ENCODE data around the gene TMPRSS6. TPM values are rescaled to one million over a fixed set of nuclear protein-coding genes. Genes with fewer than 3 reads are reported as not detected.
A peak's percentile ranks its signal among the peaks of the same experiment; 100 is the strongest.

Gene TMPRSS6
- total and polyA plus RNA-seq, 8 donors, result 0.45 to 1.5 (median 0.64) TPM; not detected in 1

DNA sequence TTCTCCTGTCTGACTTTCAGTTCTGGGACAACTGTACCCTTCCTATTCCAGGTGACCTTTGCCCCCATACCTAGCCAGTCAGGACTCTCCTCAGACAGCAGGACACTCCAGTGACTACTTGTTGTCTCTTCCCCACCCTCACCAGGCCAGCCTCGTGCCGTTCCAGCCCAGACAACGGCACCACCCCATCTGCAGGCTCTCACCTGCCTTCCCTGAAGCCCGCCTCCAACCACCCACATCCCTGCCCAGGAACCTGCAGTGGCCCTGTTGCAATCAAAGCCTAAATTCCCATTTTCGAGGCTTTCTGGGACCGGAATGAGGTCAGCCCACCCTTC, 36.5 kb upstream of the TMPRSS6 start:
- no peak overlapping the region for H3K27ac ChIP-seq
- peak in 1 of 4 donors; percentile 71 for DNase-seq
- H3K4me1 ChIP-seq, result peaks cover 0 to 5% of the 10 kb centered on the region in 2 donors
- no peak for ATAC-seq
- H3K4me3 ChIP-seq, result no peak overlapping the region
- TF ChIP-seq, protein P1, sequence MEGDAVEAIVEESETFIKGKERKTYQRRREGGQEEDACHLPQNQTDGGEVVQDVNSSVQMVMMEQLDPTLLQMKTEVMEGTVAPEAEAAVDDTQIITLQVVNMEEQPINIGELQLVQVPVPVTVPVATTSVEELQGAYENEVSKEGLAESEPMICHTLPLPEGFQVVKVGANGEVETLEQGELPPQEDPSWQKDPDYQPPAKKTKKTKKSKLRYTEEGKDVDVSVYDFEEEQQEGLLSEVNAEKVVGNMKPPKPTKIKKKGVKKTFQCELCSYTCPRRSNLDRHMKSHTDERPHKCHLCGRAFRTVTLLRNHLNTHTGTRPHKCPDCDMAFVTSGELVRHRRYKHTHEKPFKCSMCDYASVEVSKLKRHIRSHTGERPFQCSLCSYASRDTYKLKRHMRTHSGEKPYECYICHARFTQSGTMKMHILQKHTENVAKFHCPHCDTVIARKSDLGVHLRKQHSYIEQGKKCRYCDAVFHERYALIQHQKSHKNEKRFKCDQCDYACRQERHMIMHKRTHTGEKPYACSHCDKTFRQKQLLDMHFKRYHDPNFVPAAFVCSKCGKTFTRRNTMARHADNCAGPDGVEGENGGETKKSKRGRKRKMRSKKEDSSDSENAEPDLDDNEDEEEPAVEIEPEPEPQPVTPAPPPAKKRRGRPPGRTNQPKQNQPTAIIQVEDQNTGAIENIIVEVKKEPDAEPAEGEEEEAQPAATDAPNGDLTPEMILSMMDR (IDR thresholded peaks at IDR 0.05), result no peak
- peaks cover 0 to 8% of the 10 kb centered on the region in 2 donors for H3K27me3 ChIP-seq
- H3K9me3 ChIP-seq, result peaks cover 0 to 2% of the 10 kb centered on the region in 2 donors
- no peaks in the 10 kb centered on the region for H3K36me3 ChIP-seq
- intact Hi-C loops (cut with DNase I), result no loop called here

DNA sequence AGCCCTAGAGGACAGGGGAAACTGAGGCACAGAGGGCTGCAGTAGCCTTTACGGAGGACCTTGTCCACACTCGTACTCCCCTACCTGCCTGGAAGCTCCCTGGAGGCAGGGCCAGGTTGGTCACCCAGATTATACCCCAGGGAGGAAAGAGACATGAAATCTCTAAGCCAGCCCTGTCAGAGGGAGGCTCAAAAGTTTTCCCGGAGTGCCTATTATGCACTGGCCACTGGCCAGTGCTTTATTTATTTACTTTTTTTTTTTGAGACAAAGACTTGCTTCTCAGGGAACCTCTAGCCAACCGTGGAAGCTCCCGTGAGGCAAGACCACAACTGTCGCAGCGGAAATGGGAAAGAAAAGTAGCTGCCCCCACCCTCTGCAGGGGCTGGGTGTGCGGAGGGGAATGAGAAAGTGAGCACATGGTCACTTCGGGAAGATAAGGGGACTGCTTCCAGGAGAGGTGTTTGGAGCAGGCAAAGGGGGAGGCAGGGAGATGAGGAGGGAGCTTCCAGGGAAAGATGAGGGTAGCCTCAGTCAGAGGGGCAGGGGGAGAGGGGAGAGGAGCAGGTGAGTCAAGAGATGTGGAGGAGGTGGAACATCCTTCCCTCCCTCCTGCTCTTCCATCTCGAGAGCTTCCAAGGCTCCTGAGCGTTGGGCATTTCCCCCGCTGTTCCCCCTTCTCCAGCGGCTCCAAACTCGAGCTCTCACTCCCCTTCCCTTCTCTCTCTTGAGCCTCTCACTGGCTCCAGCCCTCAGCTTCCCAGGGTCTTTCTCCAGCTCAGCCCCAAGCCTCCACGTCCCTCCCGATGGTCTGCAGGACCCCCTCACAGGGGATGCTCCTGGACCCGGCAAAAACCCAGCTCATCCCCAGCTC, 35.9 kb upstream of the TMPRSS6 start:
- DNase-seq (peak in 1 of 4 donors; percentile 17), ATAC-seq (no peak)
- H3K4me1 ChIP-seq, result peaks cover 0 to 5% of the 10 kb centered on the region in 2 donors
- peaks cover 0 to 8% of the 10 kb centered on the region in 2 donors for H3K27me3 ChIP-seq
- H3K9me3 ChIP-seq, result no peaks in the 10 kb centered on the region
- TF ChIP-seq, protein P1 (IDR thresholded peaks at IDR 0.05), result no peak
- H3K27ac ChIP-seq, result no peak overlapping the region
- H3K36me3 ChIP-seq, result no peaks in the 10 kb centered on the region
- intact Hi-C loops (cut with DNase I), result no loop called here
- no peak overlapping the region for H3K4me3 ChIP-seq

DNA sequence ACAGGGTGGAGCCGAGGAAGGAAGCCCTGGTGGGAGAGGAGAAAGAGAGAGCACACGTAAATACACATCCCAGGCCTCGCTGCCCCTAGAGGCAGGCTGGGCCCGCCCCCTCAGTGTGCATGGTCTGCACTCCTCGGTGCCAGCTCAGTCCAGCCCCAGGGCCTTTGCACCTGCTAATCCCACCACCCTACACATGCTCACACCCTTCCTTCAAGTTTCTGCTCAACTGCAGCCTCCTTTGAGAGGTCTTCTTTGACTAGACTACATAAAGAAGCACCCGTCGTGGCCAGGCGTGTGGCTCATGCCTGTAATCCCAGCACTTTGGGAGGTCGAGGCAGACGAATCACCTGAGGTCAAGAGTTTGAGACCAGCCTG, 34.7 kb upstream of the TMPRSS6 start:
- Histone ChIP-seq H3K36me3 (no peaks in the 10 kb centered on the region), H3K9me3 (no peaks in the 10 kb centered on the region), H3K27me3 (peaks cover 0 to 8% of the 10 kb centered on the region in 2 donors), H3K27ac (no peak overlapping the region), H3K4me3 (no peak overlapping the region), H3K4me1 (peaks cover 0 to 5% of the 10 kb centered on the region in 2 donors)
- TF ChIP-seq, protein P1 (IDR thresholded peaks at IDR 0.05), result no peak
- intact Hi-C loops (cut with DNase I), result no loop called here
- ATAC-seq (no peak), DNase-seq (peak in 1 of 4 donors; percentile 49)

DNA sequence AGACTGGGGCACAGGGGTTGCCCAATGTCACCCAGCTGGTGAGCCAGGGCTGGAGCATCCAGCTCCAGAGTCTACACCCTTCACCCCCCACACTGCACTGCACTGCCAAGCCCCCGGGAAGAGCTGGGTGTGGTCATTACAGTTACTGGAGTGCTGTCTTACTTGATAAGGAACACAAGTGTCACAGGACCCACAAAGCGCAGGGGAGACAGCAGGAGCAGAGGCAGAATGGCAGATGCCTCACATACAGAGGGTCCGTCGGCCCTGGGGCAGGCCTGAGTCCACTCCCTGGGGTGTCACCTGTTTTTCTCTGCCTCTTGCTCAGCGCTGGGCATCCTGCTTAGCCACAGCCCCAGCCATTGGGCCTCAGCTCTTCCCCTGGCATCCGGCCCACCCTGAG, 32.5 kb upstream of the TMPRSS6 start:
- Histone ChIP-seq H3K9me3 (no peaks in the 10 kb centered on the region), H3K27ac (no peak overlapping the region), H3K4me1 (peaks cover 0 to 5% of the 10 kb centered on the region in 2 donors), H3K36me3 (no peaks in the 10 kb centered on the region), H3K4me3 (no peak overlapping the region), H3K27me3 (peaks cover 0 to 8% of the 10 kb centered on the region in 2 donors)
- DNase-seq (peak in 1 of 4 donors; percentile 55), ATAC-seq (no peak)
- TF ChIP-seq, protein P1 (IDR thresholded peaks at IDR 0.05), result no peak
- intact Hi-C loops (cut with DNase I), result no loop called here

DNA sequence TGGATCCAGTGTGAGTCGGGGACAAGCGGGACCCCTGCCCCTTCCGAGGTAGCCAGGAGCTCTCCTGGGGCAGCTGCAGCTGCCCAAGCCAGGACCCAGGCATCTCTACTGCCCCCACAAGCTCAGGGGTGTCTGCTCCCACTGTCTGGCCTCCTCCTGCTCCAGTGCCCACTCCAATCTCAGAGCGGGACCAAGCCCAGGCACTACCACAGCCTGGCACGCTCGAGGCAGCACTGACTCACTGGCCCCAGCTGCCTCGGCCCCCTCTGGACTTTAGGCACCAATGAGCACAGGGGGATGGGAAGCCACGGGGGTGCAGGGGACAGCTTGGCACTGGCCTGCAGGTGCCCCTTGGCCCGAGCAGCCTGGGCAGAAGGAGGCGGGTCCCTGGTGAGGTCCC, 32.0 kb upstream of the TMPRSS6 start:
- Histone ChIP-seq H3K4me3 (no peak overlapping the region), H3K4me1 (peaks cover 0 to 5% of the 10 kb centered on the region in 2 donors), H3K36me3 (no peaks in the 10 kb centered on the region), H3K27ac (no peak overlapping the region), H3K9me3 (no peaks in the 10 kb centered on the region), H3K27me3 (peaks cover 0 to 8% of the 10 kb centered on the region in 2 donors)
- intact Hi-C loops (cut with DNase I), result no loop called here
- DNase-seq (peak in 1 of 4 donors; percentile 61), ATAC-seq (no peak)
- TF ChIP-seq, protein P1 (IDR thresholded peaks at IDR 0.05), result no peak
